ENCODE measurements around the gene GATAD2A.

- no peak for TF ChIP-seq JUND (IDR thresholded peaks at IDR 0.05; ENCODE audit: borderline replicate concordance, low read depth, low read length)
- TF ChIP-seq JUND (tag; IDR thresholded peaks at IDR 0.05; ENCODE audit: borderline replicate concordance, low read depth, low read length) = no peak
- TF ChIP-seq XRCC5 (IDR thresholded peaks at IDR 0.05; ENCODE audit: low read depth, low read length) = no peak
- no peak for TF ChIP-seq ATF7 (IDR thresholded peaks at IDR 0.05)
- TF ChIP-seq JUNB (CRISPR knock-in tag; conservative IDR thresholded peaks at IDR 0.05) = no peak
- TF ChIP-seq SMARCE1 (IDR thresholded peaks at IDR 0.05) = no peak
- TF ChIP-seq PTRF (tag; IDR thresholded peaks at IDR 0.05) = no peak
- no peak for TF ChIP-seq POLR2A (conservative IDR thresholded peaks at IDR 0.05)
- no peak for TF ChIP-seq E2F6 (IDR thresholded peaks at IDR 0.05; ENCODE audit: borderline replicate concordance in 1 of 2, extremely low read depth in 1 of 2, insufficient read depth in 1 of 2, insufficient read length in 1 of 2, low read depth in 1 of 2, low read length in 1 of 2, poor library complexity in 1 of 2, severe bottlenecking in 1 of 2)
- TF ChIP-seq SMC3 (conservative IDR thresholded peaks at IDR 0.05; ENCODE audit: insufficient read depth, low read depth, low read length) = no peak
- TF ChIP-seq MBD2 (IDR thresholded peaks at IDR 0.05; ENCODE audit: borderline replicate concordance, low read depth) = no peak
- TF ChIP-seq ZC3H8 (IDR thresholded peaks at IDR 0.05) = no peak
- no peak for TF ChIP-seq ZBTB43 (CRISPR knock-in tag; IDR thresholded peaks at IDR 0.05)
- no peak for TF ChIP-seq ETV5 (CRISPR knock-in tag; IDR thresholded peaks at IDR 0.05; ENCODE audit: low read depth)
- TF ChIP-seq NKRF (IDR thresholded peaks at IDR 0.05; ENCODE audit: borderline replicate concordance) = no peak
Measured at GRCh38 chr19:19480688-19481087, 75.2 kb downstream of the GATAD2A start.
